SW 1271 (cell line): ENCODE data around the gene DNMT3A.
A peak's percentile ranks its signal among the peaks of the same experiment; 100 is the strongest.

Experiments used
- DNase-seq, 2 experiments: peaks; one replicate each; lab custom pipeline; 2025; lab: John Stamatoyannopoulos, UW

DNMT3A gene

GRCh38 chr2:25204190-25204838, 137.4 kb downstream of the DNMT3A start:
- no peak for DNase-seq

- no peak for DNase-seq
These were observed 139.4 kb downstream of the DNMT3A start for GRCh38 chr2:25202275-25202674.

- no peak for DNase-seq
These were observed 139.9 kb downstream of the DNMT3A start for GRCh38 chr2:25201794-25202193.

- DNase-seq: peak in 1 of 2 experiments; percentile 17
These were observed 140.5 kb downstream of the DNMT3A start for GRCh38 chr2:25201265-25201664.

GRCh38 chr2:25198576-25198975, 143.1 kb downstream of the DNMT3A start:
- DNase-seq: no peak

- no peak for DNase-seq
These were observed 143.6 kb downstream of the DNMT3A start for GRCh38 chr2:25198209-25198525.

GRCh38 chr2:25197336-25198208, 144.2 kb downstream of the DNMT3A start:
- DNase-seq: no peak

GRCh38 chr2:25194576-25195122, 147.1 kb downstream of the DNMT3A start:
- DNase-seq: no peak

- no peak for DNase-seq
These were observed 151.2 kb downstream of the DNMT3A start for GRCh38 chr2:25190536-25190935.

- no peak for DNase-seq
These were observed 153.3 kb downstream of the DNMT3A start for GRCh38 chr2:25188405-25188804.

GRCh38 chr2:25187729-25188350, 153.9 kb downstream of the DNMT3A start:
- no peak for DNase-seq

GRCh38 chr2:25184254-25184653, 157.5 kb downstream of the DNMT3A start:
- no peak for DNase-seq

GRCh38 chr2:25178976-25179375, 162.7 kb downstream of the DNMT3A start:
- DNase-seq: no peak
